BJ (cell line): Measurements from ENCODE around the gene UQCC2. TPM values are rescaled to one million over a fixed set of nuclear protein-coding genes. Genes with fewer than 3 reads are reported as not detected.

Experiments
- CTCF ChIA-PET: fragments of 350-600 bp; formaldehyde crosslinking; extraction: SDS; loops from one replicate; lab custom pipeline; 2021; ENCODE audit warnings: antibody characterized with exemption, inconsistent platforms; lab: Yijun Ruan, JAX
- POLR2A ChIA-PET: fragments of 300-600 bp; sonication (Branson Sonifier 250); formaldehyde crosslinking; extraction: SDS; loops from one replicate; lab custom pipeline; 2021; ENCODE audit warnings: antibody characterized with exemption; lab: Charles Lee
- DNase-seq: peaks from one replicate; pipeline ENCODE4 v3.0.0-alpha.2; 2011; ENCODE audit warnings: low read depth
- H3K27me3 ChIP-seq: 2 replicates; pipeline ENCODE4 v1.6.0; 2011; ENCODE audit warnings: low read length; ENCODE audit not compliant: control insufficient read depth, insufficient read depth
- H3K36me3 ChIP-seq: 2 replicates; pipeline ENCODE4 v1.5.1; 2011; ENCODE audit warnings: low read length; ENCODE audit not compliant: control insufficient read depth, insufficient read depth
- H3K4me3 ChIP-seq: 2 replicates; pipeline ENCODE4 v1.5.1; 2011; ENCODE audit warnings: low read depth, mild to moderate bottlenecking, control low read depth, low read length
- polyA plus RNA-seq: library from polyadenylated mRNA; depleted of rRNA; stranded (reverse); fragments of >200 nt; gene quantifications from 2 replicates; pipeline ENCODE4 v1.2.3, GENCODE V29; 2011
- TF ChIP-seq, protein P1 (sequence below): IDR thresholded peaks from 2 replicates; pipeline ENCODE4 v1.5.1; 2011; ENCODE audit warnings: low read depth, mild to moderate bottlenecking, control low read depth, inconsistent platforms, low read length, moderate library complexity; ENCODE audit not compliant: insufficient read depth

The UQCC2 gene
- polyA plus RNA-seq, 1 experiment = 51.7 TPM

DNA sequence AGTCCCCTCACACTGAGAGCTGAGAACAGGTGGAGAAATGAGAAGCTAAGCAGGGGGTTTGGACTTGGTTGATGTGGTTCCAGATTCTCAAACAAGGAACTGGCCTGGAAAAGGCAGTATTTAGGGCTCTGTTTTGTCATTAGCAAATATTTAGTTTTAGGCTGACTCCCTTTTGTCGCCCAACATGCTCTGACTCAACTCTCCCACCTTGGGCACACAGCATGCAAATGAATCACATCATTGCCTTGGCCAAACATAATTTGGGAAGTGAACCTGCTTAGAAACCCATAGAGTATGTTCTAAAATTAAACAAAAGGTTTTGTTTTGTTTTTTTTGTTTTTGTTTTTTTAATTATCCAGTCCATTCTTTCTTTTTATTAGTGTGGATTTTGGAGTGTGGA, 9.5 kb upstream of the UQCC2 start:
- TF ChIP-seq, protein P1, sequence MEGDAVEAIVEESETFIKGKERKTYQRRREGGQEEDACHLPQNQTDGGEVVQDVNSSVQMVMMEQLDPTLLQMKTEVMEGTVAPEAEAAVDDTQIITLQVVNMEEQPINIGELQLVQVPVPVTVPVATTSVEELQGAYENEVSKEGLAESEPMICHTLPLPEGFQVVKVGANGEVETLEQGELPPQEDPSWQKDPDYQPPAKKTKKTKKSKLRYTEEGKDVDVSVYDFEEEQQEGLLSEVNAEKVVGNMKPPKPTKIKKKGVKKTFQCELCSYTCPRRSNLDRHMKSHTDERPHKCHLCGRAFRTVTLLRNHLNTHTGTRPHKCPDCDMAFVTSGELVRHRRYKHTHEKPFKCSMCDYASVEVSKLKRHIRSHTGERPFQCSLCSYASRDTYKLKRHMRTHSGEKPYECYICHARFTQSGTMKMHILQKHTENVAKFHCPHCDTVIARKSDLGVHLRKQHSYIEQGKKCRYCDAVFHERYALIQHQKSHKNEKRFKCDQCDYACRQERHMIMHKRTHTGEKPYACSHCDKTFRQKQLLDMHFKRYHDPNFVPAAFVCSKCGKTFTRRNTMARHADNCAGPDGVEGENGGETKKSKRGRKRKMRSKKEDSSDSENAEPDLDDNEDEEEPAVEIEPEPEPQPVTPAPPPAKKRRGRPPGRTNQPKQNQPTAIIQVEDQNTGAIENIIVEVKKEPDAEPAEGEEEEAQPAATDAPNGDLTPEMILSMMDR = no peak
- Histone ChIP-seq H3K27me3 (peaks cover 18% of the 10 kb centered on the region), H3K36me3 (no peaks in the 10 kb centered on the region), H3K4me3 (no peak overlapping the region)
- no peak for DNase-seq
- ChIA-PET POLR2A (no interaction called here), CTCF (no interaction called here)

DNA sequence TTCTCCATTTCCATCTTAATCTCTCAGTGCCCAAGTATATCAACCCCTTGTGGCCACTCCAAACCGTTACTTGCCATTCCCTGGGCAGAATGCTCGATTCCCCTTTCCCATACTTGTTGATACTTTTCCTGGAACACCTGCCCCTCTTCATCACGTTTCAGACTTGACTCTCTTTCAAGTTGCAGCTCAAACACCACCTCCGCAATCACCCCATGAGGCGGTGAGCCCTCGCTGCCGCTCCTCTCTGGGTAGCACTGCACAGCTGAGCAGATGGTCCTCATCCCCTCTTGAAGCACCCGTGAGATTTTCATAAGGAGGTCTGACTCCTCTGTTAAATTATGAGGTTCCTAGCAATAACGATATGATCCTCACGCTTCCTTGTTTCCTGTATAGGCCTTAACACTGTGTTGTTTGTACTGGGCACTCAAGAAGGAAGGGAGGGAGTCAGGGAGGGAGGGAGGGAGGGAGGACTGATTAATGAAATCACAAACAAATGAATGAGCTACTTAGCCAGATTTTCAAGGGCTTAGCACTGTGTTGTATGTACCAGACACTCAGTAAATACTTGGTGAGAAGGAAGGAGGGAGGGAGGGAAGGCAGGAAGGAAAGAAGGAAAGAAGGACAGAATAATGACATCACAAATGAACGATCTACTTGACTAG, 8.0 kb upstream of the UQCC2 start:
- no peak overlapping the region for H3K4me3 ChIP-seq
- no peaks in the 10 kb centered on the region for H3K36me3 ChIP-seq
- DNase-seq = no peak
- ChIA-PET CTCF (interaction anchor here (1.1 kb wide), 1 partner anchor 8 kb away, joined by 4 read pairs; the partner anchor contains the start of gene UQCC2), POLR2A (no interaction called here)
- H3K27me3 ChIP-seq = peaks cover 18% of the 10 kb centered on the region
- TF ChIP-seq, protein P1 = no peak

DNA sequence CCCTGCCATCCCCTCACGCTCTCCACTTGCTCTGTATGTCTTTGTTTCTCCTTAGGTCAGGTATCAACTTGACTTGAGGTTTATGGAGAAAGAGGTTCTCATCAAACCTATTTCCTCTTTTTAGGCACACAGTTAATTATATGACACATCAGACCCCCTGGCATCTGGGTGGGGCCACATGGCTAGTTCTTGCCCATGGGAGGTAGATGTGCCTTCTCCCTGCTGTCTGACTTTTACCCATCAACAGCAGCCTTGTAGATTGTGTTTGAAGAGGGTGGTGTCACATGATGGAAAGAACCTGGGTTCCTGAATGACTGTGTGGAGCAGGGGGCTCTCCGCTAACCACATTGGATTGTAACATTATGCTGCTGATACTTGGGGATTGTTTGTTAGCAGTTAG, 7.2 kb upstream of the UQCC2 start:
- Histone ChIP-seq H3K4me3 (no peak overlapping the region), H3K27me3 (peaks cover 16% of the 10 kb centered on the region), H3K36me3 (no peaks in the 10 kb centered on the region)
- TF ChIP-seq, protein P1 = no peak
- POLR2A ChIA-PET = no interaction called here
- no peak for DNase-seq
- CTCF ChIA-PET = interaction anchor here (0.7 to 1.0 kb wide), 2 partner anchors 50 to 133 kb away, joined by 3 to 4 read pairs; no protein-coding TSS in a partner anchor

DNA sequence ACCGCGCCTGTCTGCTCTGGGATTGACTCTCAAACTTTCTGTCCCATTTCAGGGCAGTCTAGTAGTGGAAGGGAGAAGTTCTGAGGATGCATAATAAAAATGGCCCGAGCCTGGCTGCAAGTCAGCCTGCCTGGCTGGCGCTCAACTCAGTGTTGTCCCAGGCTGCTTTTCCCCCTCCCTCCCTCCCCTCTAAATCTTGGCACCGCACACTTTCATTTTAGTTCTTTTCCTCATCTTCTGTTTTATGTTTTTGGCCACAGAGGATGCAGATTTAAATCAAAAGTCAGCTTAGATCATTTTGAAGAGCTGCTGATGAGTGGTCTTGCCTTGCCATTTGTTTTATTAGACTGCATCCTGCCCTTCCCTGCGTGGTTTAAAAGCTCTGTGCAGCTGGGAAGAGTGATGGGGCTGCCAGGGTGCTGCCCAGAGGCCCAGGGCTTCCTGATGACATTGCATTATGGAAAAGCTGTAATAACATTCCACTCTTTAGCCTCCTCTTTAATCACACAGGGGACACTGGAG, 6.5 kb upstream of the UQCC2 start:
- POLR2A ChIA-PET = no interaction called here
- TF ChIP-seq, protein P1 = no peak
- CTCF ChIA-PET = interaction anchor here (0.7 to 1.0 kb wide), 3 partner anchors 51 to 309 kb away, joined by 3 to 4 read pairs (median 3); no protein-coding TSS in a partner anchor
- no peak overlapping the region for H3K4me3 ChIP-seq
- H3K27me3 ChIP-seq = peaks cover 15% of the 10 kb centered on the region
- no peaks in the 10 kb centered on the region for H3K36me3 ChIP-seq
- no peak for DNase-seq

DNA sequence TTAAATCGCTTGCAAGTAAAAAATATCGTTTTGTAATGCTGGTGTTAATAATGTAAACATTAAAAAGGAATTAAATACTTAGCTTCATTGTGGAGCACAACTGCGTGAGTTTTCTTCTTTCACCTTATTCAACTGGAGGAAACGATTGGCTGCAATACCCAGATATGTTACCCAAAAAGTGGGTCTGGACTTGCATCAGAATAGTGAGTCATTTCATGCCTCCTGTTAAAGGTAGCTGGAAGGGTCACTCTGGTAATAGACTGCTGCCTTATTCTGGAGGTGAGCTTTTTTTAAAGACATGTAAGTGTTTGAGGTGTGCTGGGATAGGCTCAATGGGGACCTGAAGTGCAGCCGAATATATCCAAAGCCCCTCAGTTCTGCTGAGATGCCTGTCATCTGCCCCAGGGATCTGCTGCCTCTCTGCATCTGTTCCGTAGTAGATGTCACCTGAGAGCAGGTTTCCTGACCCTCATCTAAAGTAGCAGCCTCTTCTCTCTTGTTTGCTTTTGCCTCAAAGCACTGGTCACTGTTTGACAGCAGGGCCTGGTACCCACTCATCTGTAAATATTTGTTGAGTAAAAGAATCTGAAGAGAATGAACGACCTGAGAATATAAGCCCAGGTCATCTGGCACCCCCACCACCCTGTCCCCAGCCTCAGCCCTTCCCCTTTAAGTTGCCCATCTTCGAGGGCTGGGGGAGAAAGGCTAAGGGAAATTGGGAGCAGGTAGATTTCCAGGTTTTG, 5.6 kb upstream of the UQCC2 start:
- Histone ChIP-seq H3K36me3 (no peaks in the 10 kb centered on the region), H3K27me3 (peaks cover 13% of the 10 kb centered on the region), H3K4me3 (no peak overlapping the region)
- no peak for DNase-seq
- POLR2A ChIA-PET = no interaction called here
- TF ChIP-seq, protein P1 = no peak
- CTCF ChIA-PET = interaction anchor here (7.4 kb wide), 1 partner anchor 27 kb away, joined by 78 read pairs; the partner anchor contains the start of gene IP6K3
